Activated CD4-positive, CD25-positive, alpha-beta regulatory T cell treated with anti-CD3 and anti-CD28 coated beads, Interleukin-2, amount 50 U/mL, for 16 hours (primary cell): ENCODE data around the gene GULP1.
"Not testable (repeated sequence)": the region's sequence is repeated elsewhere in the genome, so short reads cannot be mapped to it uniquely, and the experiment has no call there.

Source experiments
- DNase-seq: peaks from one replicate; pipeline ENCODE4 v3.0.0-alpha.2; 2020; ENCODE audit warnings: low read depth, low spot score

GULP1 gene

GRCh38 chr2:188292348-188293239, 920 bp downstream of the GULP1 start:
- no peak for DNase-seq

- DNase-seq: no peak
Observed at GRCh38 chr2:188293601-188294351, 2.1 kb downstream of the GULP1 start.

DNA sequence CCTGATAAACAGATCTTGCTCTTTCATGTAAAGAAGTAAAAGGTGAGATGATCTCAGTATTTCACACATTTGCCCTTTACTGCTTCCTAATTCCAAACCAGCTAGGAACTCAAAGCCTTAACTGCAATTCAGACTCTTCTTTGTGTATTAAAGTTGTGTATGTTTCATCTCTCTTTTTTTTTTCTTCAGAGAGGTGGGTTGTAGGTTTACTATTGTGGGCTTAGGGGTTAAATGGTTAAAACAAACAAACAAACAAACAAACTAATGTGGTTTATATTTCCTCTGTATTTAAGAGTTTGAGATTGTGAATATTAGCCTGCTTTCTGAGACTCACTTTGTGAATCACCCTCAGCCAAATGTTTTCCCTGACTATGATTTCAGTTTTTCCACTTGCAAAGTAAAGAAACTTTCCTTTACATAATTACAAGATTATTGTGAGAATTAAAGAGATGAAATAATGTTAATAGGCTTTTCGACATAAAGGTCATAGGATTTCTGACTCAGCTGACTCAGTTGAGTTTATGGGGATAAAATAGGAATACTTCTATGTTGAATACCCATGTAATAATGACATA, 2.8 kb downstream of the GULP1 start:
- DNase-seq: no peak

GRCh38 chr2:188295067-188295685, 3.5 kb downstream of the GULP1 start:
- DNase-seq: no peak

GRCh38 chr2:188297978-188298377, 6.3 kb downstream of the GULP1 start:
- DNase-seq: no peak

GRCh38 chr2:188298937-188299371, 7.3 kb downstream of the GULP1 start:
- not testable (repeated sequence) for DNase-seq

GRCh38 chr2:188303363-188304031, 11.8 kb downstream of the GULP1 start:
- DNase-seq: no peak

- no peak for DNase-seq
Observed at GRCh38 chr2:188305271-188305670, 13.6 kb downstream of the GULP1 start.

DNA sequence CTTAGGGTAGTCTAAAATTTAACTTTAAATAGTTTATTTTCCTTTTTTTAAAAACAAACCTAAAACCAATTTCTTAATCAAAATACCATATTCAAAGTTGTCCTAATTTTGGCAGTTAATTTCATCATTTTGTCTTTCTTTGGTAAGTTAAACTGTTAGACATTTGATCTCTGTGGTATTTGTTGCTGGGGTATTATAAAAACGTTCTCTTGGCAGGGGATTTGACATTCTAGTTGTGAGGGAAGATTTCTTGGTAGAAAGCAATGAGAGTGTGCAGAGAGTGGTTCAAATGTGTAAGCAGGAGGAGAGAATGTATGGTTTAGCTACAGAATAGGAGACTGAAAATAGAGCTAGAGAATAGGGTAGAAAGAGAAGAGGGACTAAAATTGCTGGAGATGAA, 14.6 kb downstream of the GULP1 start:
- no peak for DNase-seq

DNA sequence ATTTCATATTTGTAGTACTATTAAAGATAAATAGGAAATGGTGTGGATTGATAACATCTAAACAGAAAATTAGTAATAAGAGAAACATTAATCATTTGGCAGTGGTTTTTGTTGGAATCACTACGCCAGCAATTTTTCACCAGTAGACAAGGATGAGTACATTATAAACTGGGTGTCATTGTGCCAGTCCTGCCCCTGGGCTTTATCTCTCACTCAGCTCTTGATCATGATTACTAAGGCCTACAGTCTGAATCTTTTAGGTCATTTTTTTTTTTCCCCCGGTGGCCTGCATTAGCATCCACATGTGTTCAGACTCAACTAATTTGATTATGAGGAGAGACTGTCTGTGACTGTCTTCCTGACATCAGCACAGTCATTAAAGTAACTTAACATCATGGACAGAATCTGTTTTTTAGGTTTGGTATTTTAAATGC, 16.2 kb downstream of the GULP1 start:
- DNase-seq: no peak

- DNase-seq: no peak
Observed at GRCh38 chr2:188308483-188308882, 16.8 kb downstream of the GULP1 start.

GRCh38 chr2:188309364-188309763, 17.7 kb downstream of the GULP1 start:
- DNase-seq: no peak

DNA sequence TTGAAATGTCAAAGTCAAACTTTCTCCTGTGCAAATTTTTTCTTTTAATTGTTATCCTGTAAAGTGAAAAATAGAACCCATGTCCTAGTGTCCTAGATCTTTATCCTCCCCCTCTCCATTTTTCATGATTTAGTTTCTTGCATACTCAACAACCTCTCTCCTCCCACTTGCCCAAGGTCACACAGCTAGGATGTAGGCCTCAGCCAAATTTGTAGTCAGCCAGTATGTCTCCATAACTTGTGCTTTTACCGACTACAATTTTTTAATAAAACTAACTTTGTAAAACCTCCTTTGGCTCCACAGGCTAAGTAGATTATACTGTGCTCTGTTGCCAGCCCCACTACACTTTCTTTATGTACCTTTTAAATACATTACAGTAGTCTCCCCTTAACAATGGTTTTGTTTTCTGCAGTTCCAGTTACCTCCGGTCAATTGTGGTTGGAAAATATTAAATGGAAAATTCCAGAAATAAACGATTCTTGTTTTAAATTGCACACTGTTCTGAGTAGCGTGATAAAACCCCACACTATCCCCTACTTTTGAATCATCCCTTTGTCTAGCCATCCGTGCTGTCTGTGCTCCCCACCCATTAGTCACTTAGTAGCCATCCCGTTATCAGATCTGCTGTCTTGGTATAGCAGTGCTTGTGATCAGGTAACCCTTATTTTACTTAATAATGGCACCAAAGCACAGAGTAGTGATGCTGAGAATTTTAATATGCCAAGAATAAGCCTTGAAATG, 22.8 kb downstream of the GULP1 start:
- DNase-seq: no peak

DNA sequence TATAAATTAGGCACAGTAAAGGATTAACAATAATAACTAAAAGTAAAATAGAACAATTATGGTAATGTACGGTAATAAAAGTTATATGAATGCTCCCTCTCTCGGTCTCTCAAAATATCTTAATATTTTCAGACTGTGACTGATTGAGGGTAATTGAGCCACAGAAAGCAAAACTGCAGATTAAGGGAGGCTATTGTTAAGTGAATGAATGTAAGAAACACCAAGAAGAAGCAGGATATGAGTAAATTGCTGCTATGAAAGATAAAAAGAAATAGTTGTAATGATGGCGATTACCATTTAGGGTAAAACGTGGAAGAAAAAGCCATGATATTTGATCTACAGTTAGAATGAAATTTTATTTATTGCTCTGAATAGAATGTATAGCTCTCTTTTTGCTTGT, 24.1 kb downstream of the GULP1 start:
- DNase-seq: no peak

DNA sequence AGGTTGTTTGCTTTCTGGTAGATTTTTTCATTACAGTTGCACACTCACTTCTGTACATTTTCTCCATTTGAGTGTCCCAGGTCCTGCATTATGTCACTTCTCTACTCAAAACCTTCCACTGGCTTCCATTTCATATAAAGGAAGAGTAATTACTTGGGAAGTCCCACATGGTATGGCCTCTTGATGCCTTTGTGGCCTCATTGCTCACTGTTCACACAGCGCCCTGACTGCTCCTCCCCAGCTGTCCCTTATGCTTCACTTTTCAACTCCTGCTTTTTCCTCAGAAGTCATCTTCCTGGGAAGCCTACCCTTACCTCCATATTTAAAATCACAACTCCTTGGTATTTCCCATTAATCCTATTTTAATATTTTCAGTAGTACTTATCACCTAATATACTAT, 24.7 kb downstream of the GULP1 start:
- no peak for DNase-seq

GRCh38 chr2:188316791-188317423, 25.2 kb downstream of the GULP1 start:
- DNase-seq: no peak

- no peak for DNase-seq
Observed at GRCh38 chr2:188318161-188318749, 26.6 kb downstream of the GULP1 start.

- no peak for DNase-seq
Observed at GRCh38 chr2:188319838-188320237, 28.2 kb downstream of the GULP1 start.

DNA sequence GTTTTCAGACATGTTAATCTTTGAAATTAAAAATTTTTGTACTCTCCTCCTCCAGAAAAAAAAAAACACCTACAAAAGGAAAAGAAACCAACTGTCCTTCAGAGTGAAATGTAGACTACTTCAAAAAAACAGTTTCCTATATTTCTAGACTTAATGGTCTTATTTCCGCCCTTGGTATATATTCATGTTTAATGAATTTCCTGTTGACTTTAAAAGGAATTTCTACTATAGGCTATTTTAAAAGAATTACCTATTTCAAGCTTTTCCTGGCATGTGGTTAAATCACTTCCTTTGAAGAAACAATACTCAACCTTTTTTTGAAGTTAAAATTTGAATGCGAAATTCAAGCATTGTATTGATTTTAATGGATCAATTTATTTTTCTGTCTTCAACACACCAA, 29.2 kb downstream of the GULP1 start:
- no peak for DNase-seq
